GM12801 (cell line): ENCODE measurements around the gene OGFR.

Source experiments
- TF ChIP-seq, protein P1 (sequence below): IDR thresholded peaks from one replicate; pipeline ENCODE4 v1.5.1; 2011; ENCODE audit warnings: control low read depth; ENCODE audit not compliant: insufficient read length; ENCODE audit errors: extremely low read depth

OGFR gene, protein sequence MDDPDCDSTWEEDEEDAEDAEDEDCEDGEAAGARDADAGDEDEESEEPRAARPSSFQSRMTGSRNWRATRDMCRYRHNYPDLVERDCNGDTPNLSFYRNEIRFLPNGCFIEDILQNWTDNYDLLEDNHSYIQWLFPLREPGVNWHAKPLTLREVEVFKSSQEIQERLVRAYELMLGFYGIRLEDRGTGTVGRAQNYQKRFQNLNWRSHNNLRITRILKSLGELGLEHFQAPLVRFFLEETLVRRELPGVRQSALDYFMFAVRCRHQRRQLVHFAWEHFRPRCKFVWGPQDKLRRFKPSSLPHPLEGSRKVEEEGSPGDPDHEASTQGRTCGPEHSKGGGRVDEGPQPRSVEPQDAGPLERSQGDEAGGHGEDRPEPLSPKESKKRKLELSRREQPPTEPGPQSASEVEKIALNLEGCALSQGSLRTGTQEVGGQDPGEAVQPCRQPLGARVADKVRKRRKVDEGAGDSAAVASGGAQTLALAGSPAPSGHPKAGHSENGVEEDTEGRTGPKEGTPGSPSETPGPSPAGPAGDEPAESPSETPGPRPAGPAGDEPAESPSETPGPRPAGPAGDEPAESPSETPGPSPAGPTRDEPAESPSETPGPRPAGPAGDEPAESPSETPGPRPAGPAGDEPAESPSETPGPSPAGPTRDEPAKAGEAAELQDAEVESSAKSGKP

DNA sequence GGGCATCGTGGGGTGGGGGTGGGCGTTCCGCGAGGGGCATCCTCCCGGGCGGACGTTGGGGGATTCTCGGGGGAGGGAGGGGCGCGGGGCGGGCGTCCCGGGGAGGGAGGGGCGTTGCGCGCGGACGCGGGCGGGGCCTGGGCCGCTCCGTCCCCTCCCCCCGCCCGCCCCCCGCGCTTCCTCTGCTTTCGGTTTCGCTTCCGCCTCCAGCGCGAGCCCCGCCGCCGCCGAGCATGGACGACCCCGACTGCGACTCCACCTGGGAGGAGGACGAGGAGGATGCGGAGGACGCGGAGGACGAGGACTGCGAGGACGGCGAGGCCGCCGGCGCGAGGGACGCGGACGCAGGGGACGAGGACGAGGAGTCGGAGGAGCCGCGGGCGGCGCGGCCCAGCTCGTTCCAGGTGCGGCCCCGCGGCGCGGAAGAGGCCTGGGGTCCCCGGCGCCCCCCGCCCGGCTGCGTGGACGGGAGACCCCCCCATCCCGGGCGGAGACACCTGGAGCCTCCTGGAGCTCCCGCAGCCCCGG is at the start of gene OGFR:
Gene OGFR (plus strand): TSS at position 209 of the 528 bp plus-strand sequence. CDS start 25 bp downstream, at position 234.
- TF ChIP-seq, protein P1, sequence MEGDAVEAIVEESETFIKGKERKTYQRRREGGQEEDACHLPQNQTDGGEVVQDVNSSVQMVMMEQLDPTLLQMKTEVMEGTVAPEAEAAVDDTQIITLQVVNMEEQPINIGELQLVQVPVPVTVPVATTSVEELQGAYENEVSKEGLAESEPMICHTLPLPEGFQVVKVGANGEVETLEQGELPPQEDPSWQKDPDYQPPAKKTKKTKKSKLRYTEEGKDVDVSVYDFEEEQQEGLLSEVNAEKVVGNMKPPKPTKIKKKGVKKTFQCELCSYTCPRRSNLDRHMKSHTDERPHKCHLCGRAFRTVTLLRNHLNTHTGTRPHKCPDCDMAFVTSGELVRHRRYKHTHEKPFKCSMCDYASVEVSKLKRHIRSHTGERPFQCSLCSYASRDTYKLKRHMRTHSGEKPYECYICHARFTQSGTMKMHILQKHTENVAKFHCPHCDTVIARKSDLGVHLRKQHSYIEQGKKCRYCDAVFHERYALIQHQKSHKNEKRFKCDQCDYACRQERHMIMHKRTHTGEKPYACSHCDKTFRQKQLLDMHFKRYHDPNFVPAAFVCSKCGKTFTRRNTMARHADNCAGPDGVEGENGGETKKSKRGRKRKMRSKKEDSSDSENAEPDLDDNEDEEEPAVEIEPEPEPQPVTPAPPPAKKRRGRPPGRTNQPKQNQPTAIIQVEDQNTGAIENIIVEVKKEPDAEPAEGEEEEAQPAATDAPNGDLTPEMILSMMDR = no peak

DNA sequence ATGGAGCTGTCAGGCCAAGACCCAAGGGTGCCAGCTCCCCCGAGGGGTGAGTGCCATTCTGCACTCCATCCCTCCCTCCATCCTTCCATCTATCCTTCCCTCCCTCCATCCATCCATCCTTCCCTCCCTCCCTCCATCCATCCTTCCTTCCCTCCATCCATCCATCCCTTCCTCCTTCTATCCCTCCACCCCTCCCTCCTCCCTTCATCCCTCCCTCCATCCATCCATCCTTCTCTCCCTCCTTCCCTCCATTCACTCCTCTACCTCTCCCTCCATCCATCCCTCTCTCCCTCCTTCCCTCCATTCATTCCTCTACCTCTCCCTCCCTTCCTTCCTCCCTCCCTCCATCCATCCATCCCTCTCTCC is 49.7 kb upstream of the OGFR start:
- TF ChIP-seq, protein P1 = no peak

DNA sequence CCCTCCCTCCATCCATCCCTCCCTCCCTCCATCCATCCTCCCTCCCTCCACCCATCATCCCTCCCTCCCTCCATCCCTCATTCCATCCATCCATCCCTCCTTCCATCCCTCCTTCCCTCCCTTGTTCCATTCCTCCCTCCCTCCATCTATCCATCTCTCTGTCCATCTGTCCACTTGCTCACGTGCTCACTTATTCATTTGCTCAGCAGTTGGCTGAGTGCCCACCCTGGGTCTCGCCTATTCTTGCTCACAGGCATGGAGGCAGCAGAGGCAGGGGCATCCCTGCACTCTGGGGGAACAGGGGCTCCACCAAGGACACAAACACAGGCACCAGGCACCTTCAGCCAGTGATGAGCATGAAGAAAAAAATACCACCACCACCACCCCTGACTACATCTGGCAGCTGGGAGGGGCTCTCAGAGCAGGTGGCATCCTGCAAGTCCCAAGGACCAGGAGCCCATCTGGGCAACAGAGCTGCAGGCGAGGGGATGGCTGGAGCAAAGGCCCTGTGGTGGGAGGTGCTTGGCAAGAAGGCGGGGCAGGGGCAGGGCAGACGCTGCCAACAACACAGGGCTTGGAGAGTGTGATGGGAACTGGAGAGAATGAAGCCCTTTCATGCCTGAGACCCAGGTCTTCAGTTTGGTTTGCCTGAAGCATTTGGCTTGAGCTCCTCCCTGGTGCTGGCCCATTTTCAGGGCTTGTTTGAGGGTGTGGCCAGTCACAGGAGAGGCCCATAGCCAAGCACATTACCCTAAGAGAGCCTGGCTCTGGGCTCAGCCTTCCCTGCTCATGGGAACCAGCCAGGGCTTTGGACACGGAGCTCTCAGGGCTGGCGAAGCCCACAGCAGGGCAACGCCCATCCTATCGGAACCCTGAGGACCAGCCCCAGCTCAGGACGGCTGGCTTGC is 48.6 kb upstream of the OGFR start:
- TF ChIP-seq, protein P1 = no peak

DNA sequence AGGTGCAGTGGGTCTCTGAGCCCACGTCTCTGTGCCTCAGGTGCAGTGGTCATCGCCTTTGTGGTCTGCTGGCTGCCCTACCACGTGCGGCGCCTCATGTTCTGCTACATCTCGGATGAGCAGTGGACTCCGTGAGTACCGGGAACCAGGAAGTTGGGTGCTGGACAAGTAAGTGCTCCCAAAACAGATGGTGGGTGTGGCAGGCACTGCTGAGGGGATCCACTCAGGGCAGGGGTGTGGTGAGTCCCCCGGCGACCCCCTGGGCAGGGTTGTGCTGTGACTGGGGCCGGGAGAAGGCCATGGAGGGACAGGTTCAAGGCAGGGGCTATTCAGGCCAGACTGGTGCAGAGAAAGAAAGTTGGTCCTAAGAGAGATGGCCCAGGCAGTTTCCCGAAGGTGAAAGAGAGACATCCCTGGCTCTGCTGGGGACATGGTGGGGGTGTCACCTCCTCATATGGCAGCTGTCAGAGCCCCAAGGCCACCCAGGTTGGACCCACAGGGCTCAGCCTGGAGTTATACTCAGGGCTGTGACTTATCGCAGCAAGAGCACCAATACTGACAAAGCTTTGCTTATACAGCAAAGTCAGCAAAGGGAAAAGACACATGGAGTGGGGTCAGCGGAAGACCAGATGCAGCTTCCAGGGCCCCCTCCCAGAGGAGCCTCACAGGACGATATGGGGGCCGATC is 46.3 kb upstream of the OGFR start:
- TF ChIP-seq, protein P1 = no peak

DNA sequence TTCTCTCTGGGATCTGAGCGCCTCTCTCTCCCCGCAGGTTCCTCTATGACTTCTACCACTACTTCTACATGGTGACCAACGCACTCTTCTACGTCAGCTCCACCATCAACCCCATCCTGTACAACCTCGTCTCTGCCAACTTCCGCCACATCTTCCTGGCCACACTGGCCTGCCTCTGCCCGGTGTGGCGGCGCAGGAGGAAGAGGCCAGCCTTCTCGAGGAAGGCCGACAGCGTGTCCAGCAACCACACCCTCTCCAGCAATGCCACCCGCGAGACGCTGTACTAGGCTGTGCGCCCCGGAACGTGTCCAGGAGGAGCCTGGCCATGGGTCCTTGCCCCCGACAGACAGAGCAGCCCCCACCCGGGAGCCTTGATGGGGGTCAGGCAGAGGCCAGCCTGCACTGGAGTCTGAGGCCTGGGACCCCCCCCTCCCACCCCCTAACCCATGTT is 44.6 kb upstream of the OGFR start:
- TF ChIP-seq, protein P1 = no peak

DNA sequence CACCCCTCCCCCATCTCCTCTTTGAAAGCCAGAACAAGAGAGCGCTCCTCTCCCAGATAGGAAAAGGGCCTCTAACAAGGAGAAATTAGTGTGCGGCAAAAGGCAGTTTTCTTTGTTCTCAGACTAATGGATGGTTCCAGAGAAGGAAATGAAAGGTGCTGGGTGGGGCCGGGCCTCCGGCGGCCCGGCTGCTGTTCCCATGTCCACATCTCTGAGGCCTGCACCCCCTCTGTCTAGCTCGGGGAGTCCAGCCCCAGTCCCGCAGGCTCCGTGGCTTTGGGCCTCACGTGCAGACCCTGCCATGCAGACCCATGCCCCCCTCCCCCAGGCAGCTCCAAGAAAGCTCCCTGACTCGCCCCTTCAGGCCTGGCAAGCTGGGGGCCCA is 44.2 kb upstream of the OGFR start:
- TF ChIP-seq, protein P1 = no peak
